SHP77 treated with DMSO at 0.1 percent for 48 hours (cell line): ENCODE data around the gene SPATA13.

Experiments used
- DNase-seq: peaks from one replicate; lab custom pipeline; 2025; lab: John Stamatoyannopoulos, UW

Gene SPATA13

DNA sequence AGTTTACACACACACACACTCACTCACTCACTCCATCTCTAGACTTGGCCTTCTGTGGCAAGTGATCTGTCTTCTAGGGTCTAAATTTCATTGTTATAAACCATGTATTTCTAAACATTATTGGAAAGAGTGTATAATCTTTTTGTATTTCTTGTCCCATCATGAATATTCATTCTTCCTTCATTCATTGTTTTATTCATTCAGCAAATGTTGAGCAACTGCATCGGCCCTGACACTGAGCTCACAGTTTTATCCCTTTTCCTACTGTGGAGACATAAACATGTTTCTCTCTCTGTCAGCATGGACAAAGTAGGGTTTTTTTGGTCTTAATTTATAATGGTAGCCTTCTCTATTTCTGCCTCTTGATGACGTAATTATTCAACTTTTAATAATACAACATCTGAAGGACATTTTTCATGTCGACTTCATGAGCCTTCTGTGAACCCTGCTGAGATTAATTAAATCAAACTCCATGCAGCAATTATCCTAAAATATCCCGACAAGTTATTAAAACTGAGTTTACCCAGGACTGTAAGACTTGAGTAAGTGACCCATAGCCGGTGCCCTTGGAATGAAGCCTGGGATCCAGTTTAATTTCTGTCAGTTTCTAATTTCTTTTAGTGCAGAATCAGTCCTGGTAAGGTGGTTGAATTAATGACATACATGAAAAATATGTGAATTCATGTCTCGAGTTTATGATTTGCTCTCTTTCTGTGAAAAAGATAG is 7.3 kb downstream of the SPATA13 start:
- DNase-seq: no peak

GRCh38 chr13:24168392-24168750 is 7.9 kb downstream of the SPATA13 start:
- no peak for DNase-seq

- no peak for DNase-seq
These were observed 8.5 kb downstream of the SPATA13 start for GRCh38 chr13:24168979-24169378.

- DNase-seq: no peak
These were observed 11.6 kb downstream of the SPATA13 start for GRCh38 chr13:24172071-24172470.

DNA sequence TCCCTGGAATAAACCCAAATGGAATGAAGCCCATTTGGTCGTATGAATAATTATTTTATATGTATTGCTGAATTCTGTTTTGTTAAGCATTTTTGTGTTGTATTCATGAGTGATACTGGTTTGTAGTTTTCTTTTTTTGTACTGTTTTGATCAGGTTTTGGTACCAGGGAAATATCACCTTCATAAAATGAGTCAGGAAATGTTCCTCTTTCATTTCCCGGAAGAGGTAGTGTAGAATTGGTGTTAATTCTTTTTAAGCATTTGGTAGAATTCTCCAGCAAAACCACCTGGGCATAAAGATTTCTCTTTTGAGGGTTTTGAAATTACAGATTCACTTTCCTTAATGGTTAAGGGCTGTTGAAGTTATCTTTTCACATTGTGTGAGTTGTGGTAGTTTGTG is 13.3 kb downstream of the SPATA13 start:
- DNase-seq: no peak

GRCh38 chr13:24175847-24176246 is 15.3 kb downstream of the SPATA13 start:
- DNase-seq: no peak

DNA sequence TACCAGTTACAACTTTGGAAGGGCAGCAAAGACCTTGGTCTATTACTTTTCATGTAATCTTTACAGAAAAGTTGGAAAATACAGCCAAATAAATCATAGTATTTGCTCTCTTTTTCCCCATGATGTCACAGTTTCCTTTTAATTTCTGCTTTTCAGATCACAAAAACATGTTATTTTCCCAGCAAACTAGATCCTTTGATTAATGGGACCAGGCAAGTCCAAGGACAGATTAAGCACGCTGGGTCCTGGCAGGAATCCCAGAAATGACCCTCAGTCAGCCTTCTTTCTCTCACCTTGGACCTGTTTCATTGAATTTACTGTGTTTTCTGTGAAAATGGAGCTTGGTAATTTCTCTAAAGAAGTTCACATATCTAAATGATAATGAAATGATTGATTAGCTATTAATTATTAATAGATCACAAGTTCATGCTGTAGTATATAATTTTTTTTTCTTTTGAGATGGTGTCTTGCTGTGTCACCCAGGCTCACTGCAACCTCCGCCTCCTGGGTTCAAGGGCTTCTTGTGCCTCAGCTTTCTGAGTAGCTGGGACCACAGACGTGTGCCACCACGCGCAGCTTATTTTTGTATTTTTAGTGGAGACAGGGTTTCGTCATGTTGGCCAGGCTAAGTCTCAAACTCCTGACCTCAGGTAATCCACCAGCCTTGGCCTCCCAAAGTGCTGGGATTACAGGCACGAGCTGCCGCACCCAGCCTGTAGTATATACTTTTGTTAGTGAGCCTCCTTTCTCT is 16.0 kb downstream of the SPATA13 start:
- no peak for DNase-seq

GRCh38 chr13:24178847-24179485 is 18.4 kb downstream of the SPATA13 start:
- DNase-seq: no peak

DNA sequence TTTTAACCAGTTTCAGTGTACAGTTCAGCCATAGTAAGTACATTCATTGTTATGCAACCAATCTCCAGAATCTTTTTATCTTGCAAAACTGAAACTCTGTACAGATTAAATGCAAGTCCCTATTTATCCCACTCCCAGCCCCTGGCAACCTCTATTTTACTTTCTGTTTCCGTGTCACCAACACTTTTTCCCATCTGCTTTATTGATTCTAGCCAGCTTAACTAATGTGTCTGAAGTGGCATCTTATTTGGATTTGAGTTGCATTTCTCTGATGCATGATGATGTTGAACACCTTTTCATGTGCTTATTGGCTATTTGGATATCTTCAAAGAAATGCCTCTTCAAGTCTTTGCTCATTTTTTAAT is 18.9 kb downstream of the SPATA13 start:
- DNase-seq: no peak

DNA sequence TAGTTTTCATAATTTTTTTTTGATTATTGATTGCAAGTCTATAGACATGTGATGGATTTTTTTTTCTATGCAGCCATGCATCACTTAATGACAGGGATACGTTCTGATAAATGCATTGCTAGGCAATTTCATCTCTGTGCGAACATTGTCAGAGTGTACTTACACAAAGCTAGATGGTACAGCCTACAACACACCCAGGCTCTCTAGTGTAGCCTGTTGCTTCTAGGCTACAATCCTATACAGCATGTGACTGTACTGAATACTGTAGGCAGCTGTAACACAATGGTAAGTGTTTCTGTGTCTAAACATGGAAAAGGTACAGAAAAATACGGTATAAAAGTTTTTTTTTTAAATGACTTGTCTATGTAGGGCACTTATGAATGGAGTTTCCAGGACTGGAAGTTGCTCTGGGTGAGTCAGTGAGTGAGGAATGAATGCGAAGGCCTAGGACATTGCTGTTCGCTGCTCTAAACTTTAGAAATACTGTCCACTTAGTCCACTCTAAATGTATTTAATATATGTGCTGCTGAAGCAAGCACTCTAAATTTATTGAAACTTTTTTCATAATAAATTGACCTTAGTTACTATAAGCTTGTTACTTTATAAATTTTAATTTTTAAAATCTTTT is 20.3 kb downstream of the SPATA13 start:
- DNase-seq: no peak

DNA sequence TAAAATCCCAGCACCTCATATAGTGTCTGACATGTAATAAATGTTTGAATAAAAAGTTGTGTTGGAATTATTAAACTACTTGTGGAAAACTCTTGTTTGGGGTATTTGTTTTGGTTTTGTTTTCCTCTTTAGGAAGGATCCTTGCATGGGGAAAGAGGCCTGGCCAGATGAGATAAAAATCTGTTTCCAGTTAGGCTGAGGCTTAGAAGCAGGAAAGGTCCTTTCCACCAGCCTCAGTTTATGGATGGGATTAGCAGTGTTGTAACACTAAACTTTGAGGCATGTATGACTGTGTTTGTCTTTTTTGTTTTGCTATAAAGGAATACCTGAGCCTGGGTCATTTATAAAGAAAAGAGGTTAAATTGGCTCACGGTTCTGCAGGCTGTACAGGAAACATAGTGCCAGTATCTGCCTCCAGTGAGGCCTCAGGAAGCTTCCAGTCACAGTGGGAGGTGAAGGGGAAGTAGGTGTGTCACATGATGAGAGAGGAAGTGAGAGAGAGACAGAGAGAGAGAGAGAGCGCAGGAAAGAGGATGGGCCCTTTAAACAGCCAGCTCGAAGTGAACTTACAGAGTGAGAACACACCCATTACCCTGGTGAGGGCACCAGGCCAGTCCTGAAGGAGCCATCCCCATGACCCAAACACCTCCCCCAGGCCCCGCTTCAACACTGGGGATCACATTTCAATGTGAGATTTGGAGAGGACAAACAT is 21.6 kb downstream of the SPATA13 start:
- DNase-seq: no peak

DNA sequence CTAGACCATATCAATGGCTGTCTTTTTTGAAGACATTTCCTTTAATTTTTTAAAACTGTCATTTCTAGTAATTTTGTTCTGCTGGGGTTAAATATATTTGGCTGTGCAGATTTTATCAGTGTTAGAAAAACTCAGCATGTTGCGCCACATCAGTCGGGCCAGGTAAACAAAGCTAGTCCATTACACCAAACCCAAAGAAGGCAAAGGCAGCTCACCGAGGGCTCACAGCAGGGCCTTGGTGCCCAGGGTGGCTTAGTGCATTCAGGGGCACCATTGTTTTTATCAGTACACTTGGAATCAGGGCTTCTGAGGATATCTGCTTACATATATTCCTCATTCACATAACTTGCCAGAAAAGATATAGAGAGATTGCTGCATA is 22.2 kb downstream of the SPATA13 start:
- no peak for DNase-seq

- DNase-seq: no peak
These were observed 23.2 kb downstream of the SPATA13 start for GRCh38 chr13:24183741-24184182.

GRCh38 chr13:24184265-24184841 is 23.8 kb downstream of the SPATA13 start:
- DNase-seq: no peak

- DNase-seq: no peak
These were observed 24.4 kb downstream of the SPATA13 start for GRCh38 chr13:24184882-24185281.

DNA sequence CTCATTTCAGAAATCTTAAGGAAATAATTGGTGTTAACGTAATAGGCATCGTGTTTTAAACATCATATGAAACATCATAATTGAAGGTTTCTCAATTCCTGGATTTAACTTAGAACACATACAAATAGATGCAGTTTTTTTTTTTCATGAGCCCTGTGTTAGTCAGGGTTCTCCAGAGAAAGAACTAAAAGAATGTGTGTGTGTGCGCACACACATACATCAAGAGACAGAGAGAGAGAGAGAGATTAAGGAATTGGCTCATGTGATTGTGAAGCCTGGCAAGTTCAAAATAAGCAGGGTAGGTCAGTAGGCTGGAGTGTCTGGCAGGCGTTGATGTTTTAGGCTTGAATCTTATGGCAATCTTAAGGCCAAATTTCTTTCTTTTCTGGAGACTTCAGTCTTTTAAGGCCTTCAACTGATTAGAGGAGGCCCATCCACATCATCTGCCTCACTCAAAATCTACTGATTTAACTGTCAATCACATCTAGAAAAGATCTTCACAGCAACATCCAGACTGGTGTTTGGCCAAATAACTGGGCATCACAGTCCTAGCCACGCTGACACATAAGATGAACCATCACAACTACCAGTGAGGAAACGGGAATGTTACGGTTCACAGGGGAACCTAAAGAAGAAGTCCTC is 25.2 kb downstream of the SPATA13 start:
- DNase-seq: no peak

GRCh38 chr13:24187185-24187584 is 26.7 kb downstream of the SPATA13 start:
- no peak for DNase-seq

- DNase-seq: no peak
These were observed 31.7 kb downstream of the SPATA13 start for GRCh38 chr13:24192057-24192810.

DNA sequence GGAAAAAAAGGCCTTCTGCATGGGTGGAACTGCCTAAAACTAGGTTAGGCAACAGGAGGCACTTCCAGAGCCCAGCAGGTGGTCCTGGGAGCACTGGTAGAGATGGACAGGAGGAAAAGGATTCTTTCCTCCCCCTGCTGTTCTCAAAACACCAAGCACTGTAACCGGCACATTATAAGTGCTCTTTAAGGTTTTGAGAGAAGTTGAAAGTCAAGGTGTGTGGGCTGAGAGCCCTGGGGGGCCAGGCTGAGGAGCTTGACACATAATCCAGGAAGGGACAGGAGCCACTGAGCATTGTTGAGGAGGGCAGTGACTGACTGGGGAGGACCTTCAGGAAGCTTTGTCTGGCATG is 32.3 kb downstream of the SPATA13 start:
- DNase-seq: no peak

DNA sequence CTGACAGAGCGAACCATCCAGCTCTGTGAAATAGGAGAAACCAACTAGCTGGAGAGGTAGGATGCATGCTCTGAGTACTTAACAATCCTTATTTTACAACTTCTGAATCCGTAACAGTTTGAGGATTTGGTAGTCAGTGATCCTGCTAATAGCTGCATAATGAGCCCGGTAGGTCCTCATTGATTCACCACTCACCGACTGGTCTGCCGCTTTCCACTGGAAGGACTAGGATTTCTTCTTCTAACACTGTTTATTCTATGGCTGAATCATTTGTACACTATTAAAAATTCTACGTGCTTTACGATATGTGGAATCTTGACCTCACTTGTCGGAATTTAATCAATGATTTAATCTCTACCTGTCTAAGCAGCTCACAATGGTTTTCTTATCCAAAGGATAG is 33.9 kb downstream of the SPATA13 start:
- DNase-seq: no peak

GRCh38 chr13:24195626-24196025 is 35.1 kb downstream of the SPATA13 start:
- no peak for DNase-seq
